RWPE2 (cell line): ENCODE results near the gene SLC27A5.
A peak's percentile ranks its signal among the peaks of the same experiment; 100 is the strongest.

ENCODE experiments used
- ATAC-seq: fragments of 200-7000 bp; cut with Tn5 transposase; 3 replicates; pipeline ENCODE4 v1.9.1; 2021; ENCODE audit warnings: low read depth
- DNase-seq: peaks from one replicate; pipeline ENCODE4 v3.0.0-alpha.2; 2020; ENCODE audit warnings: low spot score
- H3K27ac ChIP-seq: fragments of 450-650 bp; 2 replicates; pipeline ENCODE4 v1.5.1; 2017; ENCODE audit warnings: mild to moderate bottlenecking; ENCODE audit not compliant: poor library complexity, severe bottlenecking
- H3K27me3 ChIP-seq: fragments of 250-450 bp; sonication (Bioruptor Pico); 2 replicates; pipeline ENCODE4 v1.5.1; 2021; ENCODE audit warnings: mild to moderate bottlenecking, moderate library complexity; ENCODE audit not compliant: insufficient read depth, poor library complexity, severe bottlenecking
- H3K36me3 ChIP-seq: fragments of 250-450 bp; sonication (Bioruptor Pico); 2 replicates; pipeline ENCODE4 v1.5.1; 2020; ENCODE audit warnings: low read depth, mild to moderate bottlenecking, moderate library complexity
- H3K4me1 ChIP-seq: fragments of 250-450 bp; sonication (Bioruptor Pico); 2 replicates; pipeline ENCODE4 v1.5.1; 2021; ENCODE audit warnings: mild to moderate bottlenecking, moderate library complexity; ENCODE audit not compliant: insufficient read depth, poor library complexity, severe bottlenecking
- H3K4me3 ChIP-seq: fragments of 250-450 bp; sonication (Bioruptor Pico); 2 replicates; pipeline ENCODE4 v1.5.1; 2021; ENCODE audit warnings: mild to moderate bottlenecking, moderate library complexity; ENCODE audit not compliant: severe bottlenecking
- H3K9me3 ChIP-seq: fragments of 250-450 bp; sonication (Bioruptor Pico); 2 replicates; pipeline ENCODE4 v1.5.1; 2021; ENCODE audit warnings: mild to moderate bottlenecking, moderate library complexity; ENCODE audit not compliant: severe bottlenecking
- TF ChIP-seq, protein P1 (sequence below): fragments of 450-650 bp; IDR thresholded peaks from one replicate; pipeline ENCODE4 v1.5.1; 2017; ENCODE audit warnings: mild to moderate bottlenecking, moderate library complexity; ENCODE audit not compliant: poor library complexity, severe bottlenecking

Gene SLC27A5

DNA sequence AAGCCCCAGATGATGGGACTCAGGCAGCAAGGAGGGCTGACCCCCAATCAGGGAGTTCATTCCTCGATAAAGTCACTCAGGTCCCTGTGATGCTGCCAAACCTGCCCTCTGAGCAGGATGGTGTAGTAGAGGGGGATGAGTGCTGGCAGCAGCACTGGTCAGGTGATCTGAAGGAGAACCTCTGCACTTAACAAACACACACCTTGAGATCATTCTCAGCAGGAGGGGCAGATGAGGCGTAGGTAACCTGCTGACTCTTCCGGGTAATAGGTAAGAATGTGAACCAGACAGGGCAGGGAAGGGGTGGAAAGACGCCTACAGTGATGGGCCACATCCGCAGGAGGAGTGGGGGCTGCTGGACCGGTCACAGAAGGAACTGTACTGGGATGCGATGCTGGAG, 32.5 kb downstream of the SLC27A5 start:
- Histone ChIP-seq H3K9me3 (no peaks in the 10 kb centered on the region), H3K4me3 (no peak overlapping the region), H3K27me3 (no peaks in the 10 kb centered on the region), H3K27ac (no peak overlapping the region), H3K36me3 (no peaks in the 10 kb centered on the region), H3K4me1 (peaks cover 3% of the 10 kb centered on the region)
- DNase-seq (no peak), ATAC-seq (no peak)
- TF ChIP-seq, protein P1, sequence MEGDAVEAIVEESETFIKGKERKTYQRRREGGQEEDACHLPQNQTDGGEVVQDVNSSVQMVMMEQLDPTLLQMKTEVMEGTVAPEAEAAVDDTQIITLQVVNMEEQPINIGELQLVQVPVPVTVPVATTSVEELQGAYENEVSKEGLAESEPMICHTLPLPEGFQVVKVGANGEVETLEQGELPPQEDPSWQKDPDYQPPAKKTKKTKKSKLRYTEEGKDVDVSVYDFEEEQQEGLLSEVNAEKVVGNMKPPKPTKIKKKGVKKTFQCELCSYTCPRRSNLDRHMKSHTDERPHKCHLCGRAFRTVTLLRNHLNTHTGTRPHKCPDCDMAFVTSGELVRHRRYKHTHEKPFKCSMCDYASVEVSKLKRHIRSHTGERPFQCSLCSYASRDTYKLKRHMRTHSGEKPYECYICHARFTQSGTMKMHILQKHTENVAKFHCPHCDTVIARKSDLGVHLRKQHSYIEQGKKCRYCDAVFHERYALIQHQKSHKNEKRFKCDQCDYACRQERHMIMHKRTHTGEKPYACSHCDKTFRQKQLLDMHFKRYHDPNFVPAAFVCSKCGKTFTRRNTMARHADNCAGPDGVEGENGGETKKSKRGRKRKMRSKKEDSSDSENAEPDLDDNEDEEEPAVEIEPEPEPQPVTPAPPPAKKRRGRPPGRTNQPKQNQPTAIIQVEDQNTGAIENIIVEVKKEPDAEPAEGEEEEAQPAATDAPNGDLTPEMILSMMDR, result no peak

DNA sequence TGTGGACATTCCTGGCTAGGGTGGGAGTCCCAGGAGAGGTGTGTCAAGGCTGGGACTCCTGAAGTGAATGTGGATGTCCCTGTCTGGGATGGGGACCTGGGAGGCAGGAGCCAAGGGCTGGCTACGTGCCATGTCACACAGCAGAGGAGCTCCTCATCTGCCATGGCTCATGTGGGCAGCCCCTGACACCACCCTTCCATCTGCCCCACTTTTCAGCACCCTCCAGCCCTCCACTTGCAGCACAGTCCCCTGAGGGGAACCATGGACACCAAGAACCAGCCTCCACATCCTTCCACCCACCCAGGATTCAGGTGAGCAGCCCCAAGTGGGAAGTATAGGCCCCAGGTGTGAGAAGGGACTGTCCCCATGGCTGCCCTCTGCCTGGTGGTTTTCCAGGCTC, 33.9 kb downstream of the SLC27A5 start:
- Histone ChIP-seq H3K36me3 (no peaks in the 10 kb centered on the region; the same call in 1 of the 2 replicates), H3K27me3 (no peaks in the 10 kb centered on the region), H3K4me3 (no peak overlapping the region), H3K27ac (no peak overlapping the region), H3K9me3 (no peaks in the 10 kb centered on the region), H3K4me1 (peaks cover 5% of the 10 kb centered on the region)
- DNase-seq (no peak), ATAC-seq (no peak)
- TF ChIP-seq, protein P1, result no peak

DNA sequence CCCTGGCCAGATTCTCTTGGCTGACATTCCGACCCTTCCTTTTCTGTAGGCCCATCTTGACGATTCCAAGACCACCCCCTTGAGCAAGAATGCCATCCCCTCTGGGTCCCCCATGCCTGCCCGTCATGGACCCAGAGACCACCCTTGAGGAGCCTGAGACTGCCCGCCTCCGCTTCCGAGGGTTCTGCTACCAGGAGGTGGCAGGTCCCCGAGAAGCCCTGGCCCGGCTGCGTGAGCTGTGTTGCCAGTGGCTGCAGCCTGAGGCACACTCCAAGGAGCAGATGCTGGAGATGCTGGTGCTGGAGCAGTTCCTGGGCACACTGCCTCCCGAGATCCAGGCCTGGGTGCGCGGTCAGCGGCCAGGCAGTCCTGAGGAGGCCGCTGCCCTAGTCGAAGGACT, 34.7 kb downstream of the SLC27A5 start:
- H3K9me3 ChIP-seq, result no peaks in the 10 kb centered on the region
- DNase-seq (no peak), ATAC-seq (no peak)
- H3K27ac ChIP-seq, result no peak overlapping the region
- no peak overlapping the region for H3K4me3 ChIP-seq
- H3K4me1 ChIP-seq, result peaks cover 5% of the 10 kb centered on the region
- TF ChIP-seq, protein P1, result no peak
- peaks cover 2% of the 10 kb centered on the region; the same call in 1 of the 2 replicates for H3K36me3 ChIP-seq
- H3K27me3 ChIP-seq, result no peaks in the 10 kb centered on the region

DNA sequence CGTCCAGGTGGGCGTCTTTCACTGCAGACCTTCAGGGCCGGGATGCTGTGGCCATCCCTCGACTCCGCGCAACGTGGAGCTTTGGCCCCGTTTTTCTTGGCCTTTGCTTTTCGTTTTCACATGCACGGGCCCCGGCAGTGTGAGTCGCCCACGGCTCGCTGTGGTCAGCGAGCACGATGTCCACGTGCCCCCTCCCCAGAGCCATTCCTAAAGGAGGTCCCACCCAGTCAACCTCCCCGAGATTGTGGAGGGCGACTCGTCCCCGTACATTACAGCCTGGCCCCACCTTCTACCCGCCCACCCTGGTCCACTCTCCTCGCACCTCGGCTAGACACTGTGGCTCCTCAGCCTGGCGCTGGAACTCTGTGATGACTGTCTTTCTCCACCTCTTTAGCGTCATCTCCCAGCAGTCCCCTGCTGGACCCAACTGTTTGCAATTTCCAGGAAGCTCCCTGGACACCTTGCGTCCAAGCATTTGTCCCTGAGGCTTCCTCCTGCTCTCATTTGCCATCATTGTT, 35.2 kb downstream of the SLC27A5 start:
- H3K4me3 ChIP-seq, result peak overlapping the region; percentile 38
- DNase-seq, result no peak
- TF ChIP-seq, protein P1, result no peak
- H3K27ac ChIP-seq, result peak overlapping the region; percentile 61
- peaks cover 5% of the 10 kb centered on the region for H3K4me1 ChIP-seq
- H3K9me3 ChIP-seq, result no peaks in the 10 kb centered on the region
- H3K27me3 ChIP-seq, result no peaks in the 10 kb centered on the region
- peaks cover 7% of the 10 kb centered on the region; the same call in 1 of the 2 replicates for H3K36me3 ChIP-seq
- ATAC-seq, result no peak; the same call in 2 of the 3 replicates

DNA sequence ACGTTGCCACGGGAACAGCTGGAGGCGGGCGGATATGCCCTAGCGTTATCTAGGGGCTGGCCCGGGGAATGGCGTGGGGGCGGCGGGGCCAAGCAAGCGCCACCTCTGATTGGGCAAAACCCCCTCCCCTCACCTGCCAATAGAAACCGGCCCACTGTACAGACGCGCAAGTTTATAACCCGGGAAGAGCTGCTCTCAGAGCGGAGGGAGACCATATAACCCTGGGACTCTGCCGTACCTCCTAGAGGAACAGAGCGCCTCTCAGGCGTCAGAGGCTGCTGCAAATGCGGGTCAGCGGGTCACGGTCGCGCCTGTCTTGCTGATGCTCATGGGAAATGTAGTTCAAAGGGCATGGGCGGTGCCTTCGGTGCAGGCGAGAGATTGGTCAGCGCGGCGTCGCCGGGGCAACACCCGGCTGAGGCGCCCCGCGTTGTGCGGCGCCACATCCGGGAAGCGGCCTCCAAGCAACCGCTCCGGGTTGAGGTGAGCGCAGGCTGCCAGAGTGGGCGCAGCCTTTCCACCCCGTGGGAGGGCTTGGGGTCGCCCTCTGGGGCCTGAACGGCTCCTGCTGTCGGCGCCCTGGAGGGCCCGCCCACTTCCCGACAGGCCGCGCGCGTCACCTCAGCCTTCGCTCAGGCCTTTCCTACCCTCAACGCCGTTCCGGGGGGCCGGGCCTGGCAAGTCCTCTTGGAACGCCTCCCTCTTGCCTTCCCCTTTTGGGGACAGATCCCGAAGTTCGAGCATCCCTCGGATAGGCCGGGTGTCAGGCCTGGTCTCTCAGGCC, 35.9 kb downstream of the SLC27A5 start, which contains the start of gene ZNF446:
Gene ZNF446, plus strand, starts transcription at position 639 of the 784 bp plus-strand sequence. CDS start 867 bp downstream, outside the sequence.
- TF ChIP-seq, protein P1, result peak; percentile 6
- Histone ChIP-seq H3K4me3 (peak within 1 kb of the TSS; percentile 38), H3K4me1 (peaks cover 5% of the 10 kb centered on the region), H3K9me3 (no peaks in the 10 kb centered on the region), H3K27me3 (no peaks in the 10 kb centered on the region), H3K27ac (peak within 1 kb of the TSS; percentile 61), H3K36me3 (peaks cover 8% of the 10 kb centered on the region; the same call in 1 of the 2 replicates)
- peak; percentile 80 for ATAC-seq
- DNase-seq, result peak; percentile 97
